Breast epithelium (tissue), 3 donors: ENCODE data around the gene CLCN2.

ENCODE experiments used
- CTCF ChIP-seq, 3 donors: fragments of 450-650 bp; IDR thresholded peaks; one replicate each; pipeline ENCODE4 v1.5.1; 2016 to 2017; ENCODE audit warnings: antibody characterized with exemption in 3 of 3, mild to moderate bottlenecking in 3 of 3, moderate library complexity in 3 of 3
- POLR2A ChIP-seq: fragments of 450-650 bp; IDR thresholded peaks from one replicate; pipeline ENCODE4 v1.6.1; 2016; ENCODE audit warnings: antibody characterized with exemption, mild to moderate bottlenecking, moderate library complexity

GRCh38 chr3:184325715-184326369, 35.6 kb downstream of the CLCN2 start:
- TF ChIP-seq CTCF (IDR thresholded peaks at IDR 0.05): no peak
- TF ChIP-seq POLR2A: no peak
